Measurements from ENCODE around the gene SLC6A4.
"Not testable (repeated sequence)": the region's sequence is repeated elsewhere in the genome, so short reads cannot be mapped to it uniquely, and the experiment has no call there.

The SLC6A4 gene

DNA sequence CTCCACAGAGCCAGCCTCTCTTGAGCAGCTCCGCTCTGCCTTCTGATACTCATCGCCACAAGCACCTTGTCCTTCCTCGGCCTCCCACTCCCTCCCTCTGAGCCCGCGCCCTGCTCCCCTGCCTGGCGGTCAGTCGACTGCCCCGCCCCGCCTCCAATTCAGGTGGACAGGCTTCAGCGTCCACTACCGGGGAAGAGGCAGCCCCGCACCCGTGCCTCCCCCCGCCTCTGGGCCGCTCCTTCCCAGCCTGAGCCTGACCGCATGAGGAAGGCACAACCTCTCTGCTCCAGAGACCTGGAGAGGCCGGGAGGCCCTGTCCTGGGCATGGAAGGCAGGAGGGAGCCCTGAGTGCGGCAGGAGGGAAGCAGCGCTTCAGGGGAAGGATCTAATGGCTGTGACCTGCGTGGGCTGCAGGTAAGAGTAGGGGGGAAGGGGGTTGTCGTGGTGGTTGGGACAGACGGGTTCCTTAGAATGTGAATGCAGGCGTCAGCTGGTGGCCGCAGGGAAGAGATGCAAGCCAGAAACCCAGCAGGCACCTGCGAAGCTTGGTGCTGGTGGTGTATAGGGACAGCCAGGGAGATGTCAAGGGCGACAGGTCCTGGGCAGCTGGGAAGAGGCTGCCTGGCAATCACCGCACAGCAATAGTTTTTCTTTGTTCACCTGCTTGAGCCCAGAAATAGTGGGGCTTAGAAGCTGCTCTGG lies 3.0 kb upstream of the SLC6A4 start:
- no peak for DNase-seq

- no peak for DNase-seq
These were observed 2.5 kb upstream of the SLC6A4 start for GRCh38 chr17:30238003-30238344.

DNA sequence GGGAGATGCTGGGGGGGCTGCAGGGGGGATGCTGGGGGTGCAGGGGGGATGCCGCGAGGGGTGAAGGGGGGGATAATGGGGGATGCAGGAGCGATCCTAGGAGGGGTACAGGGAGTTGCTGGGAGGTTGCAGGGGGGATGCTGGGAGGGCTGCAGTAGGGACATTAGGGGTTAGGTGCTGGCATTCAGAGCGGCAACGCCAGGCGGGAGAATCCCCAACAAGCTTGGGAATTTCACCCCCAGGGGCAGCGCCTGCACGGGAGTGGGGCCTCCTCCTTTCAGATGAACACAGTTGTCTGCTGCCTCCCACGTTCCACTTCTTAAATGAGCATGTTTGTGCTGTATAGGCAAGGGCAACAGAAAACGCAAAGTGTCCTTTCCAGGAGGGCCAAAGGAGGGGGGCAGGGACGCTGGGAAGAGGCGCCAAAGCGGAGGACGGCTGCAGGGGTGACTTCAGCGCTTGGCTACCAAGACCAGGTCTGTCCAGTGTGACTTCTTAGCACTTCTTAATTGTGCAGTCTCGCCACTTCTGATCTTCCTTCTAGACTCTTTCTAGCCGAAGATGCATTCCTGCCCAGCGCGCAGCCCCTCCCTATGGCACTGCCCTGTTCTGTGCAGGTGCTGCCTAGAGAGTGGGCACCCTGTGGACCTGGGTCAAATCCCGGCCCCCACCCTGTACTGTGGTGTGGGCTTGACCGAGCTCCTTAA lies 2.0 kb upstream of the SLC6A4 start:
- no peak for DNase-seq

- peak in 1 of 2 donors; percentile 19 for DNase-seq
These were observed 1.3 kb upstream of the SLC6A4 start for GRCh38 chr17:30236766-30237165.

DNA sequence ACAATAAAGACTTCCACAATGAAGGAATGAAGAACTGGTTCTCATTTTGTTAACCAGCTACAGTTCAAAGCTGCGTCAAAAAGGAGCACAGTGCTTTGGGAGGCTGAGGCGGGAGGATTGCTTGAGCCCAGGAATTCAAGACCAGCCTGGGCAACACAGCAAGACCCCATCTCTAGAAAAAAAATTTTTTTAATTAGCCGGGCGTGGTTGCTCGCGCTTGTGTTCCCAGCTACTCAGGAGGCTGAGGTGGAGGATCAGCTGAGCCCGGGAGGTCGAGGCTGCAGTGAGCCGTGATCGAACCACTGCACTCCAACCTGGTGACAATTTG lies 764 bp upstream of the SLC6A4 start:
- DNase-seq, result no peak

GRCh38 chr17:30234964-30235363 lies 533 bp downstream of the SLC6A4 start:
- no peak for DNase-seq

GRCh38 chr17:30234296-30234695 lies 1.2 kb downstream of the SLC6A4 start:
- DNase-seq, result no peak

- no peak for DNase-seq
These were observed 2.6 kb downstream of the SLC6A4 start for GRCh38 chr17:30232824-30233427.

DNA sequence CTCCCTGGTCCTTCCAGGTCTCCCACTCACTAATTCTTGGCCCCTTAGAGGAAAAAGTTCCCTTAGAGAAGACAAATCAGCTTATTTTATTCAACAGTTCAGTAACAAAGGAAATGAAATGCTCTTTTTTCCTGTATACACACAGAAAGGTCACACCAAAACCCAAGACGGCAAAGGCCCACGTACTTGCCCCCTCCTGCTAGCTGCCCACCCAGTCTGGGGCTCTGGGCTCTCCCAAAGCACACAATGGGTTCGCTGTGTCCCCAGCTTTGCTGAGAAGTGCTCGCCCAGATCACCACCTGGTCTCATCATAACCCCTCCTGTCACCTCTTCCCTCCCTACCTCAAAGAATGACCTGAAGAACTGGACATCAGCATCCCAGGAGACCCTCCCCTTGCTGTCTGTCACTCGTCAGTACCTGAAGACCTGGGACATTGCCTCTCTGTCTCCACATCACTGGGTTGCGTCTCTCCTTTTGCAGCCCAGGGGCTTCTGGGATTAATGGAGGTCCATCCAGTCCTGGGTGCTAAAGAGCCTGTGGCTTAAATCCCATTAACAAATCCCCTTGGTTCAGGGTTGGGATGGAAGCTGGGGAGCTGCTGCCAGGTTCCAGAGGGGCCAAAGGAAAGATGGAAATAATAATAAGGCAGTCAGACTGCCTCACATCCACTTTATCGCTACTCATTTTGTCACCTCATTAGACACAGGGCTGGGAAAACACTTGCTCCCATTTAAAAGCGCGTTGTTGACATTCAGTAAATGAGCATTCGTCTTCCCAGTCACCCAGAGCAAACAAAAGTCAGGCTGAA lies 3.3 kb downstream of the SLC6A4 start:
- no peak for DNase-seq

GRCh38 chr17:30230596-30231125 lies 4.8 kb downstream of the SLC6A4 start:
- DNase-seq, result no peak

DNA sequence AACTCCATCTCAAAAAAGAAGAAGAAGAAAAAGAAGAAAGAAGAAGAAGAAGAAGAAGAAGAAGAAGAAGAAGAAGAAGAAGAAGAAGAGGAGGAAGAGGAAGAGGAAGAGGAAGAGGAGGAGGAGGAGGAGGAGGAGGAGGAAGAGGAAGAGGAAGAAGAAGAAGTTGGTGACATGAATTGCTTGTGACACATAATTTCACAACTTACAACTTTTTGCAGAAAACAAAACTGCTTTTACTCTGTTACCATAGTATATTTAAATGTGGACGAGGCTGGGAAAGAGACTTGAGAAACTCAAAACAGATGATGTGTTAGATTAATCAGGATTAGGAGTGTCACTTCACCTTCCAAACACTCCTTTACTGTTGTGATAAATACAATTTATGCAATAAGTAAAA lies 5.5 kb downstream of the SLC6A4 start:
- DNase-seq, result not testable (repeated sequence)

- no peak for DNase-seq
These were observed 6.5 kb downstream of the SLC6A4 start for GRCh38 chr17:30229012-30229411.

- DNase-seq, result no peak
These were observed 7.5 kb downstream of the SLC6A4 start for GRCh38 chr17:30228011-30228410.

- DNase-seq, result no peak
These were observed 8.6 kb downstream of the SLC6A4 start for GRCh38 chr17:30226878-30227277.

GRCh38 chr17:30225919-30226553 lies 9.5 kb downstream of the SLC6A4 start:
- no peak for DNase-seq

- DNase-seq, result no peak
These were observed 10.4 kb downstream of the SLC6A4 start for GRCh38 chr17:30225112-30225511.

- DNase-seq, result no peak
These were observed 11.0 kb downstream of the SLC6A4 start for GRCh38 chr17:30224419-30224960.

DNA sequence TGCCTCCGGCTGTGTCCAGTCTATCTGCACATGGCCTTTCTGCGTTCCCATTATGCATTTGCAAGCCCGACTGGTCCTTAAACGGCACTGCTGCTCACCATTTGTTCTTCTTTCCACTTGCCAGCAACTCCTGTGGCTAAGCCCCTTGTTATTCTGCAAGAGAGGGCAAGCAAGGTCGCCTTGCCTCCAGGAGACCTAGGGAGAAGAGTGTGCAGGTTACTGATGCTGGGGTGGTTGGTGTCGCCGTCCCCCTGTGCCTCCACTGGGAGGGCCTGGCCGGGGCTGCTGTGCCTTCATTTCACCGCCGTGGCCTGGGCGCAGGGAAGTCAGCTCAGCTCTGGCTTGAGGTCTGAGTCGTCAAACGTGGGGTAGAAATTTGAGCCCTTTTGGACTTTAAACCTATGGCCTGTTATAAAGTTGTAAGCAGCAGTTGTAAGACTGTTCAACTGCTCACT lies 12.7 kb downstream of the SLC6A4 start:
- DNase-seq, result no peak

- DNase-seq, result no peak
These were observed 13.2 kb downstream of the SLC6A4 start for GRCh38 chr17:30222251-30222650.

DNA sequence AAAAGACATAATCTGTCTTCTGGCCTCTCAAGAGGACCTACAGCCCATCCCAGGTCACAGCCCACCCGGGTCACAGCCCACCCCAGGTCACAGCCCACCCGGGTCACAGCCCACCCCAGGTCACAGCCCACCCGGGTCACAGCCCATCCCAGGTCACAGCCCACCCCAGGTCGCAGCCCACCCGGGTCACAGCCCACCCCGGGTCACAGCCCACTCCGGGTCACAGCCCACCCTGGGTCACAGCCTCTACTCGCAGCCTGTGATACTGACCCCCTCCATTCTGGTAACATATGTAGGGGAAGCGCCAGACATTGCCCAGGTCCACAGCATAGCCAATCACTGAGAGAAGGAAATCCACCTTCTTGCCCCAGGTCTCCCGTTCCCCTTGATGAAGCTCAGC lies 14.2 kb downstream of the SLC6A4 start:
- no peak for DNase-seq

- no peak for DNase-seq
These were observed 15.1 kb downstream of the SLC6A4 start for GRCh38 chr17:30220414-30220813.

- no peak for DNase-seq
These were observed 15.7 kb downstream of the SLC6A4 start for GRCh38 chr17:30219833-30220232.

Measured in stimulated activated CD4-positive, alpha-beta T cell treated with anti-CD3 and anti-CD28 coated beads, Interleukin-2, amount 100 ng/mL, for 48 hours (primary cell).